NCI-H82 (cell line): ENCODE measurements around the gene CMTR1.
"Not testable (repeated sequence)": the region's sequence is repeated elsewhere in the genome, so short reads cannot be mapped to it uniquely, and the experiment has no call there.

Experiments
- DNase-seq: peaks from one replicate; lab custom pipeline; 2025; lab: John Stamatoyannopoulos, UW

The CMTR1 gene

GRCh38 chr6:37432916-37433656, at the start of gene CMTR1:
Gene CMTR1, plus strand, starts transcription at chr6:37433221. Its CDS starts 2,409 bp downstream, at chr6:37435630.
- peak; percentile 93 for DNase-seq

GRCh38 chr6:37388578-37388977, 44.4 kb upstream of the CMTR1 start:
- no peak for DNase-seq

- DNase-seq, result no peak
Observed at GRCh38 chr6:37389857-37390256, 43.2 kb upstream of the CMTR1 start.

GRCh38 chr6:37391120-37391519, 41.9 kb upstream of the CMTR1 start:
- no peak for DNase-seq

- no peak for DNase-seq
Observed at GRCh38 chr6:37392821-37393220, 40.2 kb upstream of the CMTR1 start.

- no peak for DNase-seq
Observed at GRCh38 chr6:37393381-37393929, 39.6 kb upstream of the CMTR1 start.

- DNase-seq, result no peak
Observed at GRCh38 chr6:37396571-37397180, 36.3 kb upstream of the CMTR1 start.

- no peak for DNase-seq
Observed at GRCh38 chr6:37399131-37399530, 33.9 kb upstream of the CMTR1 start.

GRCh38 chr6:37399795-37400490, 33.1 kb upstream of the CMTR1 start:
- no peak for DNase-seq

- DNase-seq, result not testable (repeated sequence)
Observed at GRCh38 chr6:37401658-37402057, 31.4 kb upstream of the CMTR1 start.

- DNase-seq, result no peak
Observed at GRCh38 chr6:37406726-37407341, 26.2 kb upstream of the CMTR1 start.

- peak; percentile 54 for DNase-seq
Observed at GRCh38 chr6:37407948-37408347, 25.1 kb upstream of the CMTR1 start.

GRCh38 chr6:37409501-37409900, 23.5 kb upstream of the CMTR1 start:
- no peak for DNase-seq

- no peak for DNase-seq
Observed at GRCh38 chr6:37417393-37417792, 15.6 kb upstream of the CMTR1 start.

GRCh38 chr6:37418722-37419121, 14.3 kb upstream of the CMTR1 start:
- no peak for DNase-seq

- peak; percentile 50 for DNase-seq
Observed at GRCh38 chr6:37426058-37426944, 6.7 kb upstream of the CMTR1 start.

- DNase-seq, result peak; percentile 79
Observed at GRCh38 chr6:37426945-37427510, 6.0 kb upstream of the CMTR1 start.

GRCh38 chr6:37429352-37429750, 3.7 kb upstream of the CMTR1 start:
- DNase-seq, result no peak

- no peak for DNase-seq
Observed at GRCh38 chr6:37432590-37432915, 468 bp upstream of the CMTR1 start.

GRCh38 chr6:37433657-37434271, 743 bp downstream of the CMTR1 start:
- DNase-seq, result peak; percentile 67

- DNase-seq, result no peak
Observed at GRCh38 chr6:37435373-37435772, 2.4 kb downstream of the CMTR1 start.
